HCT116 (cell line): ENCODE data around the gene TMEM181. TPM values are rescaled to one million over a fixed set of nuclear protein-coding genes. Genes with fewer than 3 reads are reported as not detected.

Source experiments
- ATAC-seq: fragments of 200-7000 bp; cut with Tn5 transposase; 2 replicates; pipeline ENCODE4 v1.9.1; 2020; ENCODE audit warnings: mild to moderate bottlenecking, moderate library complexity
- BruUV-seq: library from RNA; stranded (reverse); fragments of 400-500 nt; replicated peaks from 2 replicates; lab custom pipeline; 2021; lab: Mats Ljungman, UMichigan
- CTCF ChIA-PET: fragments of 300-600 bp; sonication (Branson Sonifier 250); formaldehyde crosslinking; loops from one replicate; lab custom pipeline; 2021; ENCODE audit warnings: antibody characterized with exemption; lab: Charles Lee
- POLR2A ChIA-PET: fragments of 300-600, 350-600 bp; sonication (Branson Sonifier 250); formaldehyde crosslinking; loops from one replicate; lab custom pipeline; 2021; ENCODE audit warnings: antibody characterized with exemption; lab: Charles Lee
- RAD21 ChIA-PET, 2 experiments: fragments of 300-600 bp; sonication (Branson Sonifier 250); formaldehyde crosslinking; loops; one replicate each; lab custom pipeline; 2023; ENCODE audit warnings: low total read pairs in 2 of 2; ENCODE audit not compliant: uncharacterized antibody in 2 of 2, unreplicated experiment in 2 of 2, low non-redundant PET in 1 of 2; lab: Charles Lee
- DNase-seq: peaks from one replicate; pipeline ENCODE4 v3.0.0-alpha.2; 2010; ENCODE audit warnings: low read depth, low spot score
- H2AFZ ChIP-seq: fragments of 200-600 bp; shearing (Covaris generic), sonication (generic); 2 replicates; pipeline ENCODE4 v1.6.1; 2017; ENCODE audit warnings: low read depth, mixed run types, mixed read lengths, antibody characterized with exemption, low read length; ENCODE audit not compliant: poor library complexity, severe bottlenecking
- H3K27ac ChIP-seq: 2 replicates; pipeline ENCODE4 v1.5.1; 2012; ENCODE audit warnings: low read depth, low read length
- H3K27me3 ChIP-seq: fragments of 200-600 bp; sonication (generic); 2 replicates; pipeline ENCODE4 v1.6.1; 2016; ENCODE audit warnings: mixed run types, low read length, mixed read lengths; ENCODE audit not compliant: insufficient read depth
- H3K36me3 ChIP-seq, 2 experiments: fragments of 200-500 bp in 1 of 2; fragments of 200-600 bp in 1 of 2; sonication (Bioruptor generic) in 1 of 2; sonication (generic) in 1 of 2; 2 replicates each; pipeline versions ENCODE4 v1.5.1 to v1.6.1; 2014 to 2016; ENCODE audit warnings: low read length in 2 of 2, inconsistent platforms in 1 of 2, mixed read lengths in 1 of 2, mixed run types in 1 of 2; ENCODE audit not compliant: insufficient read depth in 2 of 2, control insufficient read depth in 1 of 2
- H3K4me1 ChIP-seq, 2 experiments: fragments of 200-600 bp in 1 of 2; sonication (generic) in 1 of 2; 2 replicates each; pipeline versions ENCODE4 v1.5.1 to v1.6.1; 2012 to 2017; ENCODE audit warnings: low read length in 2 of 2, inconsistent platforms in 1 of 2, mild to moderate bottlenecking in 1 of 2, mixed read lengths in 1 of 2, mixed run types in 1 of 2, moderate library complexity in 1 of 2; ENCODE audit not compliant: insufficient read depth in 2 of 2, control insufficient read depth in 1 of 2
- H3K4me2 ChIP-seq: fragments of 200-600 bp; sonication (generic); 2 replicates; pipeline ENCODE4 v1.6.1; 2017; ENCODE audit warnings: mixed run types, low read length, mixed read lengths
- H3K4me3 ChIP-seq, 2 experiments: fragments of 200-600 bp in 1 of 2; sonication (generic) in 1 of 2; replicated peaks in 1 of 2; 2 replicates each; pipeline ENCODE4 v1.5.1; 2011 to 2016; ENCODE audit warnings: low read length in 2 of 2, control low read depth in 1 of 2, low read depth in 1 of 2, mild to moderate bottlenecking in 1 of 2, mixed read lengths in 1 of 2, mixed run types in 1 of 2
- H3K79me2 ChIP-seq: fragments of 200-600 bp; sonication (generic); 2 replicates; pipeline ENCODE4 v1.6.1; 2017; ENCODE audit warnings: mild to moderate bottlenecking, mixed run types, low read length, moderate library complexity, mixed read lengths; ENCODE audit not compliant: insufficient read depth
- H3K9ac ChIP-seq: fragments of 200-600 bp; sonication (generic); 2 replicates; pipeline ENCODE4 v1.6.1; 2016; ENCODE audit warnings: low read length, mixed read lengths
- H3K9me2 ChIP-seq: fragments of 200-600 bp; sonication (generic), shearing (Covaris generic); 2 replicates; pipeline ENCODE4 v1.6.1; 2017; ENCODE audit warnings: mixed run types, mild to moderate bottlenecking, moderate library complexity; ENCODE audit not compliant: insufficient read depth
- H3K9me3 ChIP-seq, 2 experiments: fragments of 200-500 bp in 1 of 2; fragments of 200-600 bp in 1 of 2; sonication (Bioruptor generic) in 1 of 2; sonication (generic) in 1 of 2; 2 replicates each; pipeline ENCODE4 v1.6.1; 2014 to 2017; ENCODE audit warnings: low read length in 2 of 2, mixed read lengths in 2 of 2, inconsistent platforms in 1 of 2, low read depth in 1 of 2, mild to moderate bottlenecking in 1 of 2, mixed run types in 1 of 2, moderate library complexity in 1 of 2; ENCODE audit not compliant: control insufficient read depth in 1 of 2, insufficient read depth in 1 of 2
- H4K20me1 ChIP-seq: fragments of 200-600 bp; sonication (generic), shearing (Covaris generic); 2 replicates; pipeline ENCODE4 v1.6.1; 2017; ENCODE audit warnings: mixed run types, mild to moderate bottlenecking, moderate library complexity; ENCODE audit not compliant: insufficient read depth
- ATF3 ChIP-seq: IDR thresholded peaks from 2 replicates; pipeline ENCODE4 v1.6.1; 2012
- CBX3 ChIP-seq: IDR thresholded peaks from 2 replicates; pipeline ENCODE4 v1.6.1; 2012; ENCODE audit warnings: low read depth
- ELF1 ChIP-seq: IDR thresholded peaks from 2 replicates; pipeline ENCODE4 v1.6.1; 2012; ENCODE audit warnings: low read depth, borderline replicate concordance
- EZH2phosphoT487 ChIP-seq: fragments of 200-600 bp; IDR thresholded peaks from 2 replicates; pipeline ENCODE4 v1.6.1; 2018; ENCODE audit warnings: antibody characterized with exemption, borderline replicate concordance
- FOSL1 ChIP-seq: IDR thresholded peaks from 2 replicates; pipeline ENCODE4 v1.6.1; 2012; ENCODE audit warnings: low read depth
- JUND ChIP-seq: IDR thresholded peaks from 2 replicates; pipeline ENCODE4 v1.6.1; 2012
- POLR2AphosphoS5 ChIP-seq: IDR thresholded peaks from 2 replicates; pipeline ENCODE4 v1.6.1; 2011; ENCODE audit warnings: mild to moderate bottlenecking, low read depth, low read length, moderate library complexity
- RAD21 ChIP-seq: IDR thresholded peaks from 2 replicates; pipeline ENCODE4 v1.6.1; 2012; ENCODE audit warnings: low read depth, mild to moderate bottlenecking
- SIN3A ChIP-seq: IDR thresholded peaks from 2 replicates; pipeline ENCODE4 v1.6.1; 2012; ENCODE audit warnings: low read depth
- intact Hi-C: fragments of 100-400 bp; cut with micrococcal nuclease; formaldehyde crosslinking; loops from 2 replicates; pipeline ENCODE4 v1.10.0; 2022
- total RNA-seq: library from RNA; stranded (reverse); gene quantifications from one replicate; pipeline ENCODE4 v1.2.1, GENCODE V29; 2021; ENCODE audit not compliant: unreplicated experiment
- TF ChIP-seq, protein P1 (sequence below): IDR thresholded peaks from 2 replicates; pipeline ENCODE4 v1.6.1; 2012; ENCODE audit warnings: low read depth

TMEM181 gene
- total RNA-seq, 1 experiment from 2014 or later: 34.4 TPM

GRCh38 chr6:158636778-158637177 lies 76.9 kb downstream of the TMEM181 start:
- H2AFZ ChIP-seq: no peak overlapping the region
- peaks cover 15 to 28% of the 10 kb centered on the region in 2 experiments for H3K4me1 ChIP-seq
- no TSS peak for BruUV-seq
- peaks cover 63% of the 10 kb centered on the region for H3K79me2 ChIP-seq
- RAD21 ChIA-PET: no interaction called here
- H3K9me3 ChIP-seq: no peaks in the 10 kb centered on the region
- DNase-seq (no peak), ATAC-seq (no peak)
- H3K36me3 ChIP-seq: peaks cover 4 to 29% of the 10 kb centered on the region in 2 experiments
- no peaks in the 10 kb centered on the region for H4K20me1 ChIP-seq
- CTCF ChIA-PET: no interaction called here
- no peak overlapping the region for H3K4me3 ChIP-seq
- intact Hi-C loops: no loop called here
- no peak overlapping the region for H3K27ac ChIP-seq
- no peaks in the 10 kb centered on the region for H3K27me3 ChIP-seq
- no peak overlapping the region for H3K9ac ChIP-seq
- POLR2A ChIA-PET: no interaction called here
- TF ChIP-seq ELF1: no peak
- TF ChIP-seq POLR2AphosphoS5: 0 out of 2 replicates have a peak, but pooled peaks have one; percentile 8
- no peaks in the 10 kb centered on the region for H3K9me2 ChIP-seq
- no peak overlapping the region for H3K4me2 ChIP-seq

DNA sequence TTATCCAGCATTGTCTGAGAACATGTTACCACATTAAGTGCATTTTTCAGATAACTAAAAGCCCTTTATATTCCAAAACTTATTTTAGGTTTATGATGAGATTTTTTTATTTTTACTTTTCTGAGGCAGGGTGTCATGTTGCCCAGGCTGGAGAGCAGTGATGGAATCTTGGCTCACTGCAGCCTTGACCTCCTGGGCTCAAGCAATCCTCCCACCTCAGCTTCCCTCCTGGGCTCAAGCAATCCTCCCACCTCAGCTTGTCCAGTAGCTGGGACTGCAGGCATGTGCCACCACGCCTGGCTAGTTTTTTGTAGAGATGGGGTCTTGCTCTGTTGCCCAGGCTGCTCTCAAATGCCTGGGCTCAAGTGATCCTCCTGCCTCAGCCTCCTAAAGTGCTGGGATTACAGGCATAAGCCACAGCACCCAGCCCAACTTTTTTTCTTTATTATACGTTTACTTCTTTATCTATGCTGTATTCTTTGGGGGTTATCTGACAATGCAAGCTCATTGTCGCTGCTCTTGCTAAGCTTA lies 78.5 kb downstream of the TMEM181 start:
- Histone ChIP-seq H3K4me1 (peaks cover 26 to 31% of the 10 kb centered on the region in 2 experiments), H3K4me2 (no peak overlapping the region), H3K9ac (no peak overlapping the region), H3K4me3 (no peak overlapping the region), H3K79me2 (peaks cover 79% of the 10 kb centered on the region), H3K9me2 (no peaks in the 10 kb centered on the region), H3K36me3 (peaks cover 4 to 29% of the 10 kb centered on the region in 2 experiments), H2AFZ (no peak overlapping the region), H3K9me3 (no peaks in the 10 kb centered on the region), H3K27ac (no peak overlapping the region), H3K27me3 (no peaks in the 10 kb centered on the region), H4K20me1 (no peaks in the 10 kb centered on the region)
- ATAC-seq (no peak), DNase-seq (no peak)
- TF ChIP-seq, protein P1, sequence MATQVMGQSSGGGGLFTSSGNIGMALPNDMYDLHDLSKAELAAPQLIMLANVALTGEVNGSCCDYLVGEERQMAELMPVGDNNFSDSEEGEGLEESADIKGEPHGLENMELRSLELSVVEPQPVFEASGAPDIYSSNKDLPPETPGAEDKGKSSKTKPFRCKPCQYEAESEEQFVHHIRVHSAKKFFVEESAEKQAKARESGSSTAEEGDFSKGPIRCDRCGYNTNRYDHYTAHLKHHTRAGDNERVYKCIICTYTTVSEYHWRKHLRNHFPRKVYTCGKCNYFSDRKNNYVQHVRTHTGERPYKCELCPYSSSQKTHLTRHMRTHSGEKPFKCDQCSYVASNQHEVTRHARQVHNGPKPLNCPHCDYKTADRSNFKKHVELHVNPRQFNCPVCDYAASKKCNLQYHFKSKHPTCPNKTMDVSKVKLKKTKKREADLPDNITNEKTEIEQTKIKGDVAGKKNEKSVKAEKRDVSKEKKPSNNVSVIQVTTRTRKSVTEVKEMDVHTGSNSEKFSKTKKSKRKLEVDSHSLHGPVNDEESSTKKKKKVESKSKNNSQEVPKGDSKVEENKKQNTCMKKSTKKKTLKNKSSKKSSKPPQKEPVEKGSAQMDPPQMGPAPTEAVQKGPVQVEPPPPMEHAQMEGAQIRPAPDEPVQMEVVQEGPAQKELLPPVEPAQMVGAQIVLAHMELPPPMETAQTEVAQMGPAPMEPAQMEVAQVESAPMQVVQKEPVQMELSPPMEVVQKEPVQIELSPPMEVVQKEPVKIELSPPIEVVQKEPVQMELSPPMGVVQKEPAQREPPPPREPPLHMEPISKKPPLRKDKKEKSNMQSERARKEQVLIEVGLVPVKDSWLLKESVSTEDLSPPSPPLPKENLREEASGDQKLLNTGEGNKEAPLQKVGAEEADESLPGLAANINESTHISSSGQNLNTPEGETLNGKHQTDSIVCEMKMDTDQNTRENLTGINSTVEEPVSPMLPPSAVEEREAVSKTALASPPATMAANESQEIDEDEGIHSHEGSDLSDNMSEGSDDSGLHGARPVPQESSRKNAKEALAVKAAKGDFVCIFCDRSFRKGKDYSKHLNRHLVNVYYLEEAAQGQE: no peak
- no peak for TF ChIP-seq ATF3
- TF ChIP-seq SIN3A: no peak
- no peak for TF ChIP-seq CBX3
- TF ChIP-seq EZH2phosphoT487: no peak
- no peak for TF ChIP-seq POLR2AphosphoS5
- no peak for TF ChIP-seq JUND
- TF ChIP-seq RAD21: no peak
- TF ChIP-seq FOSL1: no peak
- RAD21 ChIA-PET: no interaction called here
- intact Hi-C loops: no loop called here
- POLR2A ChIA-PET: no interaction called here
- no TSS peak for BruUV-seq
- CTCF ChIA-PET: interaction anchor here (0.8 to 1.1 kb wide), 2 partner anchors 53 to 417 kb away, joined by 3 read pairs; no protein-coding TSS in a partner anchor
